Frontal cortex (tissue), 4 donors: ENCODE data around the gene KLF11. TPM values are rescaled to one million over a fixed set of nuclear protein-coding genes. Genes with fewer than 3 reads are reported as not detected.

Experiments
- DNase-seq, 2 donors: peaks; one replicate each; pipeline ENCODE4 v3.0.0; 2012; ENCODE audit warnings: low spot score in 2 of 2
- FAIRE-seq: peaks from 2 replicates; lab custom pipeline; 2012; peaks lifted over from hg19 to GRCh38; lab: Jason Lieb, UNC
- small RNA-seq: library from RNA; depleted of rRNA; stranded (forward); fragments of <200 nt; gene quantifications from one replicate; pipeline ENCODE3, GENCODE V24; 2014
- total RNA-seq: library from RNA; depleted of rRNA; stranded (reverse); fragments of >200 nt; gene quantifications from one replicate; pipeline ENCODE4 v1.2.3, GENCODE V29; 2014
- donor health status: control.
- donor health status: control.
- donor health status: control.

Gene KLF11
- total RNA-seq, 1 donor from 2014 or later, result 13.0 TPM

GRCh38 chr2:10097352-10098148 is 54.2 kb downstream of the KLF11 start:
- DNase-seq (peak in 1 of 2 donors; percentile 77), FAIRE-seq (no peak)

- DNase-seq, result no peak
- no peak for FAIRE-seq
These were observed 58.1 kb downstream of the KLF11 start for GRCh38 chr2:10101491-10101890.

- FAIRE-seq, result no peak
- DNase-seq, result no peak
These were observed 59.8 kb downstream of the KLF11 start for GRCh38 chr2:10103179-10103578.

Small RNAs within 50 kb of the gene (small RNA-seq; reads per million reads assigned to genes)
- not detected for gene RF00568

Other genes with a start within 250 kb of the KLF11 start
- gene TAF1B, start 200.1 kb upstream of the KLF11 start, total RNA-seq, result 43.2 TPM
- 4.9 TPM for gene GRHL1, start 91.9 kb upstream of the KLF11 start, total RNA-seq
- gene CYS1, start 36.9 kb downstream of the KLF11 start, total RNA-seq, result 0.82 TPM
- gene RRM2, start 79.2 kb downstream of the KLF11 start, total RNA-seq, result 4.1 TPM